Lower leg skin (tissue), 3 donors: ENCODE results near the gene GPR141.

Experiments
- POLR2A ChIP-seq, 2 donors: fragments of 450-650 bp; IDR thresholded peaks; one replicate each; pipeline ENCODE4 v1.6.1; 2016 to 2017; ENCODE audit warnings: antibody characterized with exemption in 2 of 2, mild to moderate bottlenecking in 1 of 2, moderate library complexity in 1 of 2
- TF ChIP-seq, protein P1 (sequence below), 3 donors: fragments of 450-650 bp; IDR thresholded peaks; one replicate each; pipeline ENCODE4 v1.5.1; 2016; ENCODE audit warnings: antibody characterized with exemption in 3 of 3, mild to moderate bottlenecking in 3 of 3, moderate library complexity in 2 of 3

DNA sequence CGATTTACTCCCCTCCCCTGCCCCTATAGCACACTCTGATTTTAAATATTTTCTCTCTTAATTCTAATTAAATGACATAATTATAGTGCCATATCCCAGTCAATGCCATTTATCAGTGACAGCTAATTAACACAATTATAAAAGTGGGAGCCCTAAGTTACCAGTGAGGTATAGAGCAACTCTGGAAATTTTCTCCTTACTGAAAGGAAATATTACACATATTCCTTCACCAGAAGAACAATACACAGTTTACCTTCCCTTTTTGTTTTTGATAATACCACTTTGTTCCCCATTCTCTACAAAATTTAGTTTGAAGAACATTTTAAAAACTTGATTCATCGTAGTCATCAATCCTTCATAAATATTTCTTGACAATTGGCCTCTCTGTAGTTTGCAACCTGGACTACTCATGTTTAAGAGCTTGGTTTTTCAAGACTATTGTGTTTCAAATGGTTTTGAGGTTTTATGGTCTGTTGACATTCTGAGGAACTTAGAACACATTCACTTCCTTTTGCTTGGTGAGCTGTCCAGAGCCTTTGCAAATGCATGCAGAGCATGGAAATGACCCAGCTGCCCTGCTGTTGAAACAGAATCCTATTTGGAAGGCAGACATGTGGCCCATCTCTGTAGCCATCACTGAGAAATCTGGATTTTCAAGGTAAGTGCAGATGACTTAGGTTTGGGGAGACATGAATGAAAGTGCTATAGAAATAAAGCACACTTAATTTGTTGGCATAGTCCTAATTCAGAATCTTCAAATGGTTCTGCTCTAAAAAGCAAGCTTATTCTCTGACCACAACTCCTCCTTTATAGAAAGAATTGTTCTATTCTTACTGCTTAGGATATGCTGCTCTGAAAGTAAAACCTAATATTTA is at the start of gene GPR141:
- TF ChIP-seq, protein P1, sequence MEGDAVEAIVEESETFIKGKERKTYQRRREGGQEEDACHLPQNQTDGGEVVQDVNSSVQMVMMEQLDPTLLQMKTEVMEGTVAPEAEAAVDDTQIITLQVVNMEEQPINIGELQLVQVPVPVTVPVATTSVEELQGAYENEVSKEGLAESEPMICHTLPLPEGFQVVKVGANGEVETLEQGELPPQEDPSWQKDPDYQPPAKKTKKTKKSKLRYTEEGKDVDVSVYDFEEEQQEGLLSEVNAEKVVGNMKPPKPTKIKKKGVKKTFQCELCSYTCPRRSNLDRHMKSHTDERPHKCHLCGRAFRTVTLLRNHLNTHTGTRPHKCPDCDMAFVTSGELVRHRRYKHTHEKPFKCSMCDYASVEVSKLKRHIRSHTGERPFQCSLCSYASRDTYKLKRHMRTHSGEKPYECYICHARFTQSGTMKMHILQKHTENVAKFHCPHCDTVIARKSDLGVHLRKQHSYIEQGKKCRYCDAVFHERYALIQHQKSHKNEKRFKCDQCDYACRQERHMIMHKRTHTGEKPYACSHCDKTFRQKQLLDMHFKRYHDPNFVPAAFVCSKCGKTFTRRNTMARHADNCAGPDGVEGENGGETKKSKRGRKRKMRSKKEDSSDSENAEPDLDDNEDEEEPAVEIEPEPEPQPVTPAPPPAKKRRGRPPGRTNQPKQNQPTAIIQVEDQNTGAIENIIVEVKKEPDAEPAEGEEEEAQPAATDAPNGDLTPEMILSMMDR (IDR thresholded peaks at IDR 0.05) = no peak
- no peak for TF ChIP-seq POLR2A (IDR thresholded peaks at IDR 0.05)
